OCI-LY7 (cell line): Measurements from ENCODE around the gene MCM7. TPM values are rescaled to one million over a fixed set of nuclear protein-coding genes. Genes with fewer than 3 reads are reported as not detected.
A peak's percentile ranks its signal among the peaks of the same experiment; 100 is the strongest.

ENCODE experiments used
- BruUV-seq: library from RNA; stranded (reverse); fragments of 400-500 nt; replicated peaks from 2 replicates; lab custom pipeline; 2021; lab: Mats Ljungman, UMichigan
- CTCF ChIA-PET: fragments of 300-600 bp; sonication (Branson Sonifier 250); formaldehyde crosslinking; loops from one replicate; lab custom pipeline; 2022; ENCODE audit warnings: antibody characterized with exemption; ENCODE audit not compliant: unreplicated experiment; lab: Charles Lee
- POLR2A ChIA-PET: fragments of 300-600 bp; sonication (Branson Sonifier 250); formaldehyde crosslinking; loops from one replicate; lab custom pipeline; 2022; ENCODE audit warnings: antibody characterized with exemption; lab: Charles Lee
- DNase-seq: peaks from one replicate; pipeline ENCODE4 v3.0.0-alpha.2; 2015; ENCODE audit warnings: low spot score
- H2AFZ ChIP-seq: fragments of 200-600 bp; sonication (generic), shearing (Covaris generic); 2 replicates; pipeline ENCODE4 v1.6.1; 2014; ENCODE audit warnings: mild to moderate bottlenecking, antibody characterized with exemption, low read length, moderate library complexity
- H3K27ac ChIP-seq: fragments of 200-600 bp; sonication (generic); 2 replicates; pipeline ENCODE4 v1.5.1; 2014; ENCODE audit warnings: mixed run types, low read depth, mild to moderate bottlenecking, moderate library complexity, low read length, inconsistent platforms; ENCODE audit not compliant: poor library complexity, severe bottlenecking
- H3K36me3 ChIP-seq: fragments of 200-600 bp; sonication (generic); 2 replicates; pipeline ENCODE4 v1.6.1; 2014; ENCODE audit warnings: mild to moderate bottlenecking, antibody characterized with exemption, low read length, moderate library complexity, mixed read lengths; ENCODE audit not compliant: insufficient read depth
- H3K4me1 ChIP-seq: fragments of 200-600 bp; sonication (generic); 2 replicates; pipeline ENCODE4 v1.5.1; 2014; ENCODE audit warnings: mild to moderate bottlenecking, low read length; ENCODE audit not compliant: insufficient read depth, poor library complexity, severe bottlenecking
- H3K4me2 ChIP-seq: fragments of 200-600 bp; sonication (generic); 2 replicates; pipeline ENCODE4 v1.6.1; 2014; ENCODE audit warnings: mild to moderate bottlenecking, low read length
- H3K4me3 ChIP-seq: fragments of 200-600 bp; sonication (generic); 2 replicates; pipeline ENCODE4 v1.5.1; 2014; ENCODE audit warnings: mild to moderate bottlenecking, low read depth, low read length; ENCODE audit not compliant: poor library complexity, severe bottlenecking
- H3K79me2 ChIP-seq: fragments of 200-600 bp; sonication (generic); 2 replicates; pipeline ENCODE4 v1.6.1; 2016; ENCODE audit warnings: low read depth, mild to moderate bottlenecking, low read length, moderate library complexity, mixed read lengths; ENCODE audit not compliant: insufficient read depth
- H3K9me2 ChIP-seq: fragments of 200-600 bp; sonication (generic); 2 replicates; pipeline ENCODE4 v1.6.1; 2016; ENCODE audit warnings: mild to moderate bottlenecking, low read length, mixed read lengths; ENCODE audit not compliant: insufficient read depth
- H3K9me3 ChIP-seq: fragments of 200-600 bp; sonication (generic); 2 replicates; pipeline ENCODE4 v1.6.1; 2014; ENCODE audit warnings: mild to moderate bottlenecking, mixed run types, low read length, mixed read lengths
- H4K20me1 ChIP-seq: fragments of 200-600 bp; sonication (generic); 2 replicates; pipeline ENCODE4 v1.6.1; 2014; ENCODE audit warnings: mild to moderate bottlenecking, antibody characterized with exemption, low read length, moderate library complexity, mixed read lengths; ENCODE audit not compliant: insufficient read depth
- EZH2phosphoT487 ChIP-seq: fragments of 200-600 bp; sonication (generic); IDR thresholded peaks from 2 replicates; pipeline ENCODE4 v1.6.1; 2018; ENCODE audit warnings: low read depth, borderline replicate concordance, mild to moderate bottlenecking, mixed run types, antibody characterized with exemption, low read length, moderate library complexity, mixed read lengths
- intact Hi-C: fragments of 100-400 bp; cut with micrococcal nuclease; formaldehyde crosslinking; loops from one replicate; pipeline ENCODE4 v1.10.0; 2022; ENCODE audit not compliant: unreplicated experiment
- total RNA-seq, 2 experiments: library from RNA; depleted of rRNA in 1 of 2; stranded (reverse); fragments of >200 nt in 1 of 2; shearing (Covaris generic) in 1 of 2; gene quantifications; 2 replicates each; pipeline ENCODE4 v1.2.3, GENCODE V29; 2014 to 2022
- TF ChIP-seq, protein P1 (sequence below): fragments of 200-600 bp; sonication (generic); conservative IDR thresholded peaks from 2 replicates; pipeline ENCODE4 v1.5.1; 2014; ENCODE audit warnings: mild to moderate bottlenecking, antibody characterized with exemption, low read length, moderate library complexity, mixed read lengths

The MCM7 gene
- total RNA-seq, 2 experiments from 2014 or later, result 423 to 424 TPM

DNA sequence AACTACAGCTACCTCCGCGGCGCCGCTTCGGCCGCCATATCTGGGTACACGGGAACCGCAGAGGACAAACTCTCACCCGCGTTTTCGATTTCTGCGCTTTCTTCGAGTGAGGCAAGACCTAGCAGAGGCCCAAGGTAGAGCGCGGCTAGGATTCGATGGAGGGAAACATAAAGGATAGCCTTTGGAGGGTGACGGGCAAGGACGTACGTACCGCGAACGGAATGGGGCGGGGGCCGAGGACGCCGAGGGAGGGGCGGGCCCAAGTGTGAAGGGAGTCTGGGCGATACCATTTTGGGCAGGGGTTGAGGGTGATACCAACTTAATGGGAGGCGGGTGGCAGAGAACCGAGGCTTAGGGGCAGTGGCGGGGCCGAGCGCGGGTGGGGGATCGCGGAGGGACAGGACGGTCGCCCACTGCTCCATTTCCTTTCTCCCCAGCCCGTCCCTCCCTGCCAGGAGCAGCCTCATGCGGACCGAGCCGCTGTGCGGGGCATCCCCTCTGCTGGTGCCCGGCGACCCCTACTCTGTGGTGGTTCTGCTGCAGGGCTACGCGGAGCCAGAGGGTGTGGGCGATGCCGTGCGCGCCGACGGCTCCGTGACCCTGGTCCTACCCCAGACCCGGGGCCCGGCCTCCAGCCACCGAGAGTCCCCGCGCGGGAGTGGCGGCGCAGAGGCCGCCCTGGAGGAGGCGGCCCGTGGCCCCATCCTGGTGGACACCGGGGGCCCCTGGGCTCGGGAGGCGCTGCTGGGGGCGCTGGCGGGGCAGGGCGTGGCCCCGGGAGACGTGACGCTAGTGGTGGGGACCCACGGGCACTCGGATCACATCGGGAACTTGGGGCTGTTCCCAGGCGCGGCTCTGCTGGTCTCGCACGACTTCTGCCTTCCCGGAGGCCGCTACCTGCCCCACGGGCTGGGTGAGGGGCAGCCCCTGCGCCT lies 26.0 kb upstream of the MCM7 start, which contains the start of gene MBLAC1:
Gene MBLAC1 (plus strand): TSS at position 37 of the 935 bp plus-strand sequence. CDS start 429 bp downstream, at position 466.
- ChIA-PET POLR2A (interaction anchor here (0.6 to 2.9 kb wide), 6 partner anchors 13 to 991 kb away, joined by 3 to 22 read pairs (median 4); partner anchors contain the start of genes AP4M1, LAMTOR4 and MCM7), CTCF (no interaction called here)
- Histone ChIP-seq H4K20me1 (no peaks in the 10 kb centered on the region), H3K4me3 (peak within 1 kb of the TSS; percentile 73), H3K27ac (peak within 1 kb of the TSS; percentile 94), H3K9me3 (no peaks in the 10 kb centered on the region), H3K4me1 (peaks cover 48% of the 10 kb centered on the region), H3K4me2 (peak within 1 kb of the TSS; percentile 91), H2AFZ (peak within 1 kb of the TSS; percentile 70), H3K79me2 (peaks cover 8% of the 10 kb centered on the region; the same call in 1 of the 2 replicates), H3K9me2 (no peaks in the 10 kb centered on the region), H3K36me3 (peaks cover 22% of the 10 kb centered on the region; the same call in 1 of the 2 replicates)
- TF ChIP-seq, protein P1, sequence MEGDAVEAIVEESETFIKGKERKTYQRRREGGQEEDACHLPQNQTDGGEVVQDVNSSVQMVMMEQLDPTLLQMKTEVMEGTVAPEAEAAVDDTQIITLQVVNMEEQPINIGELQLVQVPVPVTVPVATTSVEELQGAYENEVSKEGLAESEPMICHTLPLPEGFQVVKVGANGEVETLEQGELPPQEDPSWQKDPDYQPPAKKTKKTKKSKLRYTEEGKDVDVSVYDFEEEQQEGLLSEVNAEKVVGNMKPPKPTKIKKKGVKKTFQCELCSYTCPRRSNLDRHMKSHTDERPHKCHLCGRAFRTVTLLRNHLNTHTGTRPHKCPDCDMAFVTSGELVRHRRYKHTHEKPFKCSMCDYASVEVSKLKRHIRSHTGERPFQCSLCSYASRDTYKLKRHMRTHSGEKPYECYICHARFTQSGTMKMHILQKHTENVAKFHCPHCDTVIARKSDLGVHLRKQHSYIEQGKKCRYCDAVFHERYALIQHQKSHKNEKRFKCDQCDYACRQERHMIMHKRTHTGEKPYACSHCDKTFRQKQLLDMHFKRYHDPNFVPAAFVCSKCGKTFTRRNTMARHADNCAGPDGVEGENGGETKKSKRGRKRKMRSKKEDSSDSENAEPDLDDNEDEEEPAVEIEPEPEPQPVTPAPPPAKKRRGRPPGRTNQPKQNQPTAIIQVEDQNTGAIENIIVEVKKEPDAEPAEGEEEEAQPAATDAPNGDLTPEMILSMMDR, result no peak
- no peak for TF ChIP-seq EZH2phosphoT487
- peak; percentile 95 for DNase-seq
- intact Hi-C loops, result loop anchor here (2.0 to 5.0 kb wide), 2 partner anchors 26 to 45 kb away; partner anchors contain the start of genes AP4M1, MCM7 and ZNF3
- BruUV-seq, result no TSS peak

DNA sequence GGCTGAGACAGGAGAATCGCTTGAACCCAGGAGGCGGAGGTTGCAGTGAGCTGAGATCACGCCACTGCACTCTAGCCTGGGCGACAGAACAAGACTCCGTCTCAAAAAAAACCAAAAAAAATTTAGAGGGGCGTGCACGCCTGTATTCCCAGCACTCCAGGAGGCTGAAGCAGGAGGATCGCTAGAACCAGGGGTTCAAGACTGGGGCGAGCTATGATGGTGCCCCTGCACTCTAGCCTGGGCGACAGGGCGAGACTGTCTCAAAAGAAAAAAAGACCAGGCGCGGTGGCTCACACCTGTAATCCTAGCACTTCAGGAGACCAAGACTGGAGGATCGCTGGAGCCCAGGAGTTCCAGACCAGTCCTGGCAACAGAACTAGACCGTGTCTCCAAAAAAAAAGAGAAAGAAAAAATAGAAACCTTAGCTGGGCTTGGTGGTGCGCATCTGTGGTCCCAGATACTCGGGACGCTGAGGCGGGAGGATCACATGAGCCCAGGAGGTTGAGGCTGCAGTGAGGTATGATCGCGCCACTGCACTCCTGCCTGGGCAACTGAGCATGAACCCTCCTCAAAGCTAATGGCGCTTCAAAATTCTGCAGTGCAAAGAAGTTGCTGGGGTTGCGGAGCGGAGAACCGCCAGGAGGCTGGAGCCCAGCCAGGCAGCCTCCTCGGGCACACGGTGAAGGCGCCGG lies 25.2 kb upstream of the MCM7 start:
- Histone ChIP-seq H3K27ac (peak overlapping the region; percentile 94), H2AFZ (peak overlapping the region; percentile 70), H3K9me3 (no peaks in the 10 kb centered on the region), H3K79me2 (peaks cover 8% of the 10 kb centered on the region; the same call in 1 of the 2 replicates), H3K4me3 (peak overlapping the region; percentile 73), H4K20me1 (no peaks in the 10 kb centered on the region), H3K36me3 (peaks cover 24% of the 10 kb centered on the region; the same call in 1 of the 2 replicates), H3K4me1 (peaks cover 46% of the 10 kb centered on the region), H3K4me2 (peak overlapping the region; percentile 91), H3K9me2 (no peaks in the 10 kb centered on the region)
- TSS peak; percentile 89 for BruUV-seq
- ChIA-PET CTCF (no interaction called here), POLR2A (interaction anchor here (0.6 to 2.9 kb wide), 6 partner anchors 12 to 992 kb away, joined by 3 to 22 read pairs (median 4); partner anchors contain the start of genes AP4M1, LAMTOR4 and MCM7)
- intact Hi-C loops, result loop anchor here (2.0 to 5.0 kb wide), 2 partner anchors 26 to 44 kb away; partner anchors contain the start of genes AP4M1, MCM7 and ZNF3
- no peak for DNase-seq
- TF ChIP-seq EZH2phosphoT487, result no peak
- TF ChIP-seq, protein P1, result no peak
